Fibroblast of skin of right biceps (primary cell): Measurements from ENCODE around the gene IGFBP4.

Experiments used
- DNase-seq: peaks from one replicate; pipeline ENCODE4 v3.0.0-alpha.2; 2013

Gene IGFBP4

GRCh38 chr17:40472733-40473452 is 29.6 kb downstream of the IGFBP4 start:
- peak; percentile 27 for DNase-seq

GRCh38 chr17:40473573-40474365 is 30.5 kb downstream of the IGFBP4 start:
- DNase-seq: no peak

GRCh38 chr17:40474419-40475002 is 31.3 kb downstream of the IGFBP4 start:
- no peak for DNase-seq

- DNase-seq: no peak
Measured at GRCh38 chr17:40475234-40475908, 32.1 kb downstream of the IGFBP4 start.

GRCh38 chr17:40477796-40478195 is 34.5 kb downstream of the IGFBP4 start:
- no peak for DNase-seq

GRCh38 chr17:40478486-40478885 is 35.2 kb downstream of the IGFBP4 start:
- no peak for DNase-seq

- DNase-seq: no peak
Measured at GRCh38 chr17:40479754-40480480, 36.7 kb downstream of the IGFBP4 start.

- DNase-seq: peak; percentile 55
Measured at GRCh38 chr17:40480501-40481003, 37.3 kb downstream of the IGFBP4 start.

- no peak for DNase-seq
Measured at GRCh38 chr17:40481106-40481505, 37.9 kb downstream of the IGFBP4 start.

- DNase-seq: peak; percentile 17
Measured at GRCh38 chr17:40482722-40483121, 39.5 kb downstream of the IGFBP4 start.

- no peak for DNase-seq
Measured at GRCh38 chr17:40483679-40484078, 40.4 kb downstream of the IGFBP4 start.

- DNase-seq: no peak
Measured at GRCh38 chr17:40484285-40484972, 41.2 kb downstream of the IGFBP4 start.

GRCh38 chr17:40484973-40485530 is 41.8 kb downstream of the IGFBP4 start:
- DNase-seq: no peak

- DNase-seq: peak; percentile 99
Measured at GRCh38 chr17:40485851-40486521, 42.7 kb downstream of the IGFBP4 start.

- DNase-seq: peak; percentile 95
Measured at GRCh38 chr17:40486522-40487370, 43.5 kb downstream of the IGFBP4 start.

GRCh38 chr17:40487371-40488020 is 44.2 kb downstream of the IGFBP4 start:
- no peak for DNase-seq

- peak; percentile 80 for DNase-seq
Measured at GRCh38 chr17:40490289-40490853, 47.1 kb downstream of the IGFBP4 start.

GRCh38 chr17:40490982-40491381 is 47.7 kb downstream of the IGFBP4 start:
- DNase-seq: no peak

GRCh38 chr17:40491486-40491885 is 48.2 kb downstream of the IGFBP4 start:
- DNase-seq: no peak
